Transverse colon (tissue), 4 donors: ENCODE results near the gene PACSIN2. TPM values are rescaled to one million over a fixed set of nuclear protein-coding genes. Genes with fewer than 3 reads are reported as not detected.

Source experiments
- DNase-seq: peaks from one replicate; pipeline ENCODE4 v3.0.0-alpha.2; 2019
- H3K27ac ChIP-seq, 4 donors: fragments of 200-600 bp; sonication (generic); 2 replicates each; pipeline ENCODE4 v1.5.1; 2016 to 2018; ENCODE audit warnings: inconsistent platforms in 4 of 4
- H3K27me3 ChIP-seq: fragments of 200-600 bp; sonication (generic); 2 replicates; pipeline ENCODE4 v1.5.1; 2017; ENCODE audit warnings: inconsistent platforms
- H3K36me3 ChIP-seq, 4 donors: fragments of 200-600 bp; sonication (generic); 2 replicates each; pipeline ENCODE4 v1.5.1; 2017 to 2019; ENCODE audit warnings: inconsistent platforms in 4 of 4
- H3K4me1 ChIP-seq, 4 donors: fragments of 200-600 bp; sonication (generic); 2 replicates each; pipeline ENCODE4 v1.5.1; 2017 to 2020; ENCODE audit warnings: inconsistent platforms in 4 of 4
- H3K4me3 ChIP-seq, 4 donors: fragments of 200-600 bp; sonication (generic); 1 replicate in 1 of 4; 2 replicates in 3 of 4; pipeline versions ENCODE4 v1.5.1 to v1.6.1; 2017 to 2019; ENCODE audit warnings: inconsistent platforms in 4 of 4
- H3K9me3 ChIP-seq, 2 donors: fragments of 200-600 bp; sonication (generic); 2 replicates each; pipeline ENCODE4 v1.5.1; 2017 to 2019; ENCODE audit warnings: inconsistent platforms in 2 of 2
- EP300 ChIP-seq: sonication (generic); formaldehyde crosslinking; IDR thresholded peaks from one replicate; pipeline ENCODE4 v1.6.1; 2017; ENCODE audit warnings: antibody characterized with exemption, low read depth
- POLR2A ChIP-seq: fragments of 450-650 bp; IDR thresholded peaks from one replicate; pipeline ENCODE4 v1.6.1; 2016; ENCODE audit warnings: antibody characterized with exemption, mild to moderate bottlenecking, moderate library complexity
- POLR2AphosphoS5 ChIP-seq, 3 donors: sonication (generic); formaldehyde crosslinking; IDR thresholded peaks; one replicate each; pipeline ENCODE4 v1.6.1; 2016; ENCODE audit warnings: antibody characterized with exemption in 3 of 3
- WGBS, 2 donors: methylation state at CpG; one replicate each; pipeline ENCODE4 v1.1.5; 2018; ENCODE audit warnings: low coverage in 1 of 2; 5-methylcytosine and 5-hydroxymethylcytosine counted together
- in situ Hi-C, 4 donors: fragments of 200-750 bp; cut with MboI; loops; one replicate each; pipeline versions ENCODE4 v1.15.0 to v1.15.1; 2017; ENCODE audit warnings: low sequenced_read_pairs in 3 of 4, low pct_ligation_motif_present in 1 of 4, low pct_unique_long_range_greater_than_20kb in 1 of 4
- intact Hi-C: fragments of 100-400 bp; cut with DNase I; formaldehyde crosslinking; loops from one replicate; pipeline ENCODE4 v1.15.1; 2023; ENCODE audit warnings: low total_unique reads
- total RNA-seq, 4 donors: library from RNA; depleted of rRNA; stranded (reverse); fragments of >200 nt; gene quantifications; one replicate each; pipeline ENCODE4 v1.1.0, GENCODE V29; 2016
- TF ChIP-seq, protein P1 (sequence below), 5 experiments: fragments of 200-600 bp in 3 of 5; fragments of 450-650 bp in 2 of 5; sonication (generic) in 3 of 5; IDR thresholded peaks; 1 replicate in 2 of 5; 2 replicates in 3 of 5; pipeline ENCODE4 v1.5.1; 2016 to 2017; ENCODE audit warnings: antibody characterized with exemption in 5 of 5, inconsistent platforms in 3 of 5, mild to moderate bottlenecking in 2 of 5, moderate library complexity in 1 of 5

The PACSIN2 gene
- total RNA-seq, 4 donors from 2014 or later, result 53.9 to 250 (median 198) TPM

DNA sequence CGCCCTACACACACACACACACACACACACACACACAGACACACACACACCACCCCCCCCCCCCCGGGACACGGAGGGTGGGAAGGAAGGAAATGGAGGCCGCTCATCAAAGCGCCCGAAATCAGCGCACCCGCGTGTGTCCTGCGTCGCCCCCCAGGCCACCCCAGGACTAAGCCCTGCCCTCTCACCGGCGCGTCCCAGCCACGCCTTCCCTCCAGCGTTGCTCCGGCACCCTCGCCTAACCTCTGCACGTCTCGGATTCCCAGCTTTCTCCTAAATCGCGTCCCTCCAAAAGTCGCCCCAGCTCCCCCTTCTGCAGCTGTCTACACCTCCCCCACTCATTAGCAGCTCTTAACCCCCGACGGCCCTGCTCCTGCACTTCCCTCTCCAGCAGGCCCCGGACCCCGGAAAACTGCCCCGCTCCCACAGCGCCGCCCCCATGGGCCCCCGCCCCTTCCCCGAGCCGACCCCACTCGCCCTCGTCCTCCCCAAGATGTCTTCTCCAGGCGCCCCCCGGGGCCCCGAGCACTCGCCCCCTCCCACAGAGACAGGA lies 557 bp downstream of the PACSIN2 start:
- in situ Hi-C loops (no loop called here), intact Hi-C loops (no loop called here)
- H3K4me1 ChIP-seq, result peaks cover 22 to 64% (median 49%) of the 10 kb centered on the region in 4 donors

DNA sequence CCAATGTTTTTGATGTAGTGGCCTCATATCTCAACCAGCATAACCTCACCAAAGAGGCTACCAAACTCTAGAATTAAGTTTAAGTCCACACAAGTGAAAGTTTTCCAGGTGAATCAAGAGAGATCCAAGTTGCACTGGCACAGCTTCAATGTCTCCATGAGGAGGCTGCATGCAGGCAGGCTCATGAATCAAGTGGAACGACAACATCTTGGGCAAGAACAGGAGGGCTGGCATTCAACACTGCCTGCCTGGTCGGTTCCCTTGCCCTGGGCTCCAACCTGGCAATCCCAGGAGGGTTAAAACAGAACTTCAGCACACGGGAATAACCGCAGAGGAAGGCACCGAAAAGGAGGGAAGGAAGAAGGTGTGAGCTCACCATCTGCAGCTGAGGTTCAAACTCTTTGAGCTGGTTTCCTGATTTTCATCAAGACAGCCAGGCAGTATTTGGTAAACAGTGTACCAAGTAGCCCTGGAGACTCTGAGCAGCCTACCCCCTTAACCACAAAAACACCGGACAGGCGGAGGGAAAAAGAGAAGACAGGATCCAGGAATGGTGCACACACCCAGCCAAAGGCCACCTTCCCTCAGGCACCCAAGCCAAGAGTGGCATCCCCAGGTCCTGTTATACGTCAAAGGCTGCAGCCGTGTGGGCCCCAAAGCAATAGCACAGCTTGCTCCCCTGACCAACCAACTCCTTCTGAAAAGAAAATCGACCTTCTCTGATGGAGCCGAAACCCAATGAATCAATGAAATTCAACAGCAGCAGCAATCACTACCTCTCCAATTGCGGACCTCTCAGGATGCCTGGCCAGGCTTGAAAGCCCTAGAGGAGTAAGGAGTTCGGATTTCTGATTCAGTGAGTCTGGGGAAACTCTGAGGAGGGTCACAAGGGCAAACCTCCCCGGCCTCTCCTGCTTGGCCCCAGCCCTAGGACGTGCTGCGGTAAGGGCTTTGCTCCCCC lies 1.3 kb downstream of the PACSIN2 start:
- H3K4me1 ChIP-seq, result peaks cover 30 to 68% (median 54%) of the 10 kb centered on the region in 4 donors

More for the DNA sequence above, 557 bp downstream of the PACSIN2 start:
- Histone ChIP-seq H3K27me3 (no peaks in the 10 kb centered on the region), H3K36me3 (no peaks in the 10 kb centered on the region), H3K27ac (peak overlapping the region; percentile 84 to 91 (median 88)), H3K9me3 (no peaks in the 10 kb centered on the region), H3K4me3 (peak overlapping the region; percentile 78 to 97 (median 88))
- peak; percentile 59 for DNase-seq
- TF ChIP-seq POLR2AphosphoS5 (IDR thresholded peaks at IDR 0.05), result peak in 1 of 3 donors; percentile 18
- TF ChIP-seq, protein P1, sequence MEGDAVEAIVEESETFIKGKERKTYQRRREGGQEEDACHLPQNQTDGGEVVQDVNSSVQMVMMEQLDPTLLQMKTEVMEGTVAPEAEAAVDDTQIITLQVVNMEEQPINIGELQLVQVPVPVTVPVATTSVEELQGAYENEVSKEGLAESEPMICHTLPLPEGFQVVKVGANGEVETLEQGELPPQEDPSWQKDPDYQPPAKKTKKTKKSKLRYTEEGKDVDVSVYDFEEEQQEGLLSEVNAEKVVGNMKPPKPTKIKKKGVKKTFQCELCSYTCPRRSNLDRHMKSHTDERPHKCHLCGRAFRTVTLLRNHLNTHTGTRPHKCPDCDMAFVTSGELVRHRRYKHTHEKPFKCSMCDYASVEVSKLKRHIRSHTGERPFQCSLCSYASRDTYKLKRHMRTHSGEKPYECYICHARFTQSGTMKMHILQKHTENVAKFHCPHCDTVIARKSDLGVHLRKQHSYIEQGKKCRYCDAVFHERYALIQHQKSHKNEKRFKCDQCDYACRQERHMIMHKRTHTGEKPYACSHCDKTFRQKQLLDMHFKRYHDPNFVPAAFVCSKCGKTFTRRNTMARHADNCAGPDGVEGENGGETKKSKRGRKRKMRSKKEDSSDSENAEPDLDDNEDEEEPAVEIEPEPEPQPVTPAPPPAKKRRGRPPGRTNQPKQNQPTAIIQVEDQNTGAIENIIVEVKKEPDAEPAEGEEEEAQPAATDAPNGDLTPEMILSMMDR (IDR thresholded peaks at IDR 0.05), result no peak
- no peak for TF ChIP-seq EP300
- no peak for TF ChIP-seq POLR2A
- WGBS, 2 donors, result 1% methylated on average over 32 of the region's 39 CpGs; no CpG with 5 or more reads in 1 of the 2 donors

DNA sequence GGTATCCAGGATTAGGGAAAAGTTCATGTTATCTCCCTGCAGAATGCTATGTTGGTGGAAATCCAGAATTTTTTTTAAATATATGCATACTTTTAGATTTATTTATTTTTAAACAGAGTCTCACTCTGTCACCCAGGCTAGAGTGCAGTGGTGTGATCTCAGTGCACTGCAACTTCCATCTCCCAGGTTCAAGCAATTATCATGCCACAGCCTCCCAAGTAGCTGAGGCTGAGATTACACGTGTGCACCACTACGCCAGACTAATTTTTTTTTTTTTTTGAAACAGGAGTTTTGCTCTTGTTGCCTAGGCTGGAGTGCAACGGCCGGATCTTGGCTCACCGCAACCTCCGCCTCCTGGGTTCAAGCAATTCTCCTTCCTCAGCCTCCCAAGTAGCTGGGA lies 2.6 kb downstream of the PACSIN2 start:
- intact Hi-C loops, result no loop called here
- peak overlapping the region in 1 of 4 donors; percentile 91 for H3K27ac ChIP-seq

More for the DNA sequence above, 1.3 kb downstream of the PACSIN2 start:
- H3K9me3 ChIP-seq, result no peaks in the 10 kb centered on the region
- WGBS, 2 donors, result 9 to 18% methylated on average over 4 to 16 of the region's 16 CpGs
- no peak for DNase-seq
- H3K27ac ChIP-seq, result peak overlapping the region; percentile 84 to 91 (median 88)
- no peaks in the 10 kb centered on the region for H3K27me3 ChIP-seq
- H3K4me3 ChIP-seq, result peak overlapping the region; percentile 78 to 97 (median 88)
- intact Hi-C loops, result no loop called here
- TF ChIP-seq, protein P1 (IDR thresholded peaks at IDR 0.05), result no peak
- TF ChIP-seq POLR2A (peak; percentile 9), POLR2AphosphoS5 (IDR thresholded peaks at IDR 0.05) (peak in 1 of 3 donors; percentile 15)
- no peaks in the 10 kb centered on the region for H3K36me3 ChIP-seq
- in situ Hi-C loops, result no loop called here

More for the DNA sequence above, 2.6 kb downstream of the PACSIN2 start:
- TF ChIP-seq, protein P1 (IDR thresholded peaks at IDR 0.05), result no peak
- TF ChIP-seq EP300 (no peak), POLR2AphosphoS5 (IDR thresholded peaks at IDR 0.05) (no peak), POLR2A (no peak)
- H3K4me3 ChIP-seq, result no peak overlapping the region
- no peaks in the 10 kb centered on the region for H3K9me3 ChIP-seq
- peaks cover 40 to 69% (median 65%) of the 10 kb centered on the region in 4 donors for H3K4me1 ChIP-seq
- H3K27me3 ChIP-seq, result no peaks in the 10 kb centered on the region
- in situ Hi-C loops, result no loop called here
- WGBS, 2 donors, result 90% methylated on average over 6 of the region's 6 CpGs; no CpG with 5 or more reads in 1 of the 2 donors
- no peaks in the 10 kb centered on the region for H3K36me3 ChIP-seq
- no peak for DNase-seq
